Ammon's horn (tissue), 1 donor: ENCODE results near the gene NPC1L1.

Experiments
- DNase-seq: peaks from one replicate; pipeline ENCODE4 v3.0.0-alpha.2; 2016; ENCODE audit warnings: low spot score

NPC1L1 gene

DNA sequence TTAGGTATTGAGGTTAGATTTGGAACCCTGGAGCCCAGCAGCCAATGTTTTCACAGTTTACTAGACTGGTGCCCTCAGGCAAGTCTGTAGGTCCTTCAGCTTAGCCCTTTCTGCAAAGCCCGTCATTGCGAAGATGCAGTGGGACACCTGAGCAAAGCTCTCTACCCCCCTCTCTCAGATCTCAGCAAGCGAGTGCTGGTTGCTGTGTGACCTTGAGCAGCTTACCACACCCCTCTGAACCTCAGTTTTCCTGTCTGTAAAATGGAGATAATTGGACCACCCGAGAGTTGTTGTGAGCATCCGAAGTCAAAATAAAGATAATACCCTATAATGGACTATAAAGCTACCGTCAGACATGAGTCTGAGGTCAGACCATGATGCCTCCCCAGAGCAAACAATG lies 3.7 kb downstream of the NPC1L1 start:
- DNase-seq = no peak

DNA sequence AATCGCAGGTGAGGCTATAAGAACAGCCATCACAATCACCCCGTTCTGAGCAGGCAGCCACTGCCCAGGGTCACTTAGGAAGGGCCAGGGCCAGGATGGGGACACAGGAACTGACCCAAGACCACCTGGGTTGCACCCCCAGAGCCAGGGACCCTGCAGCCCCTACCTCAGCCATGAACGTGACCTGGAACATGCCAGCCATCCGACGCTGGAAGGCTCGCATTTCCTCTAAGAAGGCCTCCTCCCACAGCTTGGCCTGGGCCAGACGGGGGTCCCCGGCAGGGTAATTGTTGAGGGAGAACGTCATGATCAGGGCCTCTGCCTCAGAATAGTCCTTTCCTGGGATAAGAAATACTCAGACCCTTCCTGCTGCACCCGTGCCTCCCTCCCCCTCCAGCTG lies 5.0 kb downstream of the NPC1L1 start:
- no peak for DNase-seq

DNA sequence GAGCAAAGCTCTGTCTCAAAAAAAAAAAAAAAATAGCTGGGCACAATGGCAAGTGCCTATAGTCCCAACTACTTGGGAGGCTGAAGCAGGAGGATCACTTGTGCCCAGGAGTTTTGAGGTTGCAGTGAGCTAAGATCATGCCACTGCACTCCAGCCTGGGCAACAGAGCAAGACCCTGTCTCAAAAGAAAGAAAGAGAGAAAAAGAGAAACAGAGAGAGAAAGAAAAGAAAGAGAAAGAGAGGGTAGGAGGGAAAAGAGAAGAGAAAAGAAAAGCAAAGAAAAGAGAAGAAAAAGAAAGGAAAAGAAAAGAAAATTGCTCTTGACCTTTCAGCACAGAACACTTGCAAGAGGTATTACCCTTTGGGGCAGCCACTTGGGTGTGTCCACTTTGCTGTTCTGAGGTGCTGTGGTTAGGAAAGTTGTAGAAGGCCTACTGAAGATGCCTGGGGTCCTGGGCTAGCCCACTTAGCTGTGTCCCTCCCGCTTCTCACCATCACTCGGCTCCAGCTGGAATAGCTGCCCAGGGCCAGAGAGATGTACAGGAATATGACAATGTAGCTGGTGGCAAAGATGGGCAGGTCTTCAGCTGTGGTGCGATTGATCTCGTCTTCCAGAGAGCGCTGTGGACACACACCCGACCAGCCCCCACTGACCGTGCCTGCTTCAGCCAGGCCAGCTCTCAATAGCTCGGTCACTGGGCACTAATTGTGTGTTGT lies 5.6 kb downstream of the NPC1L1 start:
- DNase-seq = no peak

- DNase-seq = no peak
Observed at GRCh38 chr7:44534501-44534900, 6.6 kb downstream of the NPC1L1 start.

DNA sequence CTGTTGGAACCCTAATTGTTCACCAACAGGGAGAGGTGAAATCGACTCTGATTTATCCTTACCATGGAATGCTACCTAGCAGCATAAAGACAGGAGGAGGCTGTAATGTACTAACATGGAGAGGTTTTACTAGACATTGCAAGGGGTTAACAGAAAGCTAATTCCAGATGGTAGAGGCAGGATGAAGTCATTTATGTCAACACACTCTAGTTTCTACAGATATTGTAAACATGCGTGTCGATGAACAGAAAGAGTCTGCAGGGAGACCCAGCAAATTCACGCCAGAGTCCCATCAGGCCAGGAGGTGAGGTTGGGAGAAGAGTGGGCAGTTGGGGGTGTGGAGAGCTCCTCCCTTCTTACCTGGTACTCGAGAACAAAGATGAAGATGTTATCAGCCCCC lies 7.0 kb downstream of the NPC1L1 start:
- DNase-seq = no peak

DNA sequence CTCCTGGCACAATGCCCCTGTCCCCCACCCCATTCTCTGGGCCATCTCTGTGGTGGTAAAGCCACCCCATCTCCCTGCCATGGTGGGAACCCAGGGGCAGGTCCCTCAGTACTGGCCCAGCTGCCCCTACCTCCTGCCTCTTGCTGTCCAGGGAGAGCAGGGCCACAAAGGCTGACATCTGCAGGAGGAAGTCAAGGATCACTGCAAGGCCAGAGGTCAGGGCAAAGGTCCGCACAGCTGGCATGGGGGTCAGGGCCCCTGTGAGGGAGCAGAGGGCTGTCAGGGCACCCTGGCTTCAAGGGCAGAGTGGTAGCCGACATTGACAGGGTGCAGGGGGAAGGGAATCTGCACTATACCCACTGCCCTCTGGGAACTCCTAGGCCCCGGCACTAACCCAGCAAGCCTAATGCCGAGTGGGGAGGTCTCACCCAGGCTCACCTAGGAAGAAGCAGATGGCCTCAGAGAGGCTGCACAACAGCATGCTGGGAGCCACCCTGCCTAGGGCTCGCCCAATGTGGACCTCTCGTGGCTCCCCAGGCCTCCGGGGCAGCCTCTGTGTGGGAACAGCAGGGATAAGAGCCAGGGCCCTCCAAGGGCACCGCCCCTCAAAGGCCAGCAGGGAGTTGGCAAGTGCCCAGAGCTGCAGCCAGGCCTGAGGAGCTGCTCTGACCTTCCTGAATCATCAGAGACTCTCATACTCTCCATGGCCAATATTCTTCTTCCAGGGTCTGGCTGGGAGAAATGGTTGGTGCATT lies 7.7 kb downstream of the NPC1L1 start:
- DNase-seq = no peak

DNA sequence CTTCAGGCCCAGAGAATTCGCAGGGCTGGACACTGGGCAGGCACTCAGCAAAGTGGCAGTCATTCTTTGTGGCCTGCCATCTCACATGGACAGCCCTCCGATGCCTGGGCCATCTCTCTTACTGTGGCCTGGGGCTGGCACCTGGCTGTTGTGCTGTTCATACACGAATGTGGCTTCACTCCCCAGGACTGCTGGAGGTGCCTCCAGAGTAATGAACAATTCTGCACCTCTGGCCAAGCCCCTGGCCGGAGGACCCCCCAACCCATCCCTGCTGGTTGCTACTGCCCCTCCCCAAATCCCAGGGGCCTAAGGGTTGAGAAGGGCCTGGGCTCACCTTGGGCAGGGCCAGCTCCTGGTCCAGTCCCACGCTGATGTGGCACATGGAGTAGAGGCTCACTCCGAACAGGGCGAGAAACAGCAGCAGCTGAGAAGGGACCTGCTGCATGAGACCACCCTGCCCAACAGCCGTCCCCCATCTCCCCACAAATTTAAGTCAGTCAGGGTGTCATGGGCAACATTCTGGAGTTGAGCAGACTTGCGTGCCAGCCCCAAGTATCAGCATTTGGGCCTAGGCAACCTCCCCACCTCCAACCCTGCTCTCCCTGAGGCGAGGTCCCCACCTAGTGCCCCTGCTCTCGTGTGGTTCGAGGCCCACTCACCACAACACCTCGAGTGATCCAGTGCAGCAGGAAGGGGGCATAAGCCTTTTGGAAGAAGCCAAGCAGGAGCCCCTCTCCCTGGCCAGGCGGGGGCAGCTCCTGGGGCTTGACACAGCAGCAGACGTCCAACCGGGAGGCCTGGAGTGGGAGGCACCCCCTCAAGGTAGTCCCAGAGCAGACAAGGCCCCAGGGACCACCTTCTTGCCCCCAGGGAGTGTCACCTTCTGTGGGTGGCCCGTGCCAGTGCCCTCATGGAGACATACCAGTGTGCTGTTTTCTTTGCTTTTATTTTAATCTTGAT lies 9.4 kb downstream of the NPC1L1 start:
- no peak for DNase-seq

- DNase-seq = no peak
Observed at GRCh38 chr7:44530990-44531389, 10.1 kb downstream of the NPC1L1 start.

DNA sequence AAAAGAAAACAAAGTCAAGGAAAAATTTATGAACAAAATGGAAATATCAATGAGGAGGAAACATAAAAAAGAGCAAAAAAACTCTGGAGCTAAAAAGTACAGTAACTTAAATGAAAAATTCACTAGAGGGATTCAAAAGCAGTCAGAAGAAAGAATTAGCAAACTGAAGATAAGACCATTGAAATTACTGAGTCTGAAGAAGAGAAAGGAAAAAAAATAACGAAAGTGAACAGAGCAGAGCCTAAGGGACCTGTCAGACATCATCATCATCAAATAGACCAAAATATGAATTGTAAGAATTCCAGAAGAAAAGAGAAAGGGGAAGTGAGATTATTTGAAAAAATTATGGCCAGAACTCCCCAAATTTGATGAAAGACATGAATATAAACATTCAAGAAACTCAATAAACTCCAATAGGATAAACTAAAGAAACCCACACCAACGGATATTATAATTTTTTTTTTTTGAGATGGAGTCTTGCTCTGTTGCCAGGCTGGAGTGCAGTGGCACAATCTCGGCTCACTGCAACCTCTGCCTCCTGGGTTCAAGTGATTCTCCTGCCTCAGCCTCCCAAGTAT lies 16.2 kb downstream of the NPC1L1 start:
- no peak for DNase-seq

DNA sequence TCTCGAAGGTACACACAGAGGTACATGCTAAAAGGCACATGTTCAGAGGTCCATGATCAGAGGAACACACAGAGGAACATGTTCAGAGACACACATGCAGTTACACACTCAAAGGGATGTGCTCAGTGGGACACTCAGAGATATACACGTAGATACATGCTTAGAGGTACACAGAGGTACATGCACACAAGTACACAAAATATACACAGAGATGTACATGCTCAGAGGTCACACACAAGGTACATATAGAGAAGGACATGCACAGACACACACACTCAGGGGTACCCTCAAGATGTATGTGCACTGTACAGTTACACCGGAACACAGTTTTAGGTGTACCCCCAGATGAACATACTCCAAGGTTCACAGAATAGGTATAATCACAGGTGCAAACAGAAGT lies 18.8 kb downstream of the NPC1L1 start:
- no peak for DNase-seq

DNA sequence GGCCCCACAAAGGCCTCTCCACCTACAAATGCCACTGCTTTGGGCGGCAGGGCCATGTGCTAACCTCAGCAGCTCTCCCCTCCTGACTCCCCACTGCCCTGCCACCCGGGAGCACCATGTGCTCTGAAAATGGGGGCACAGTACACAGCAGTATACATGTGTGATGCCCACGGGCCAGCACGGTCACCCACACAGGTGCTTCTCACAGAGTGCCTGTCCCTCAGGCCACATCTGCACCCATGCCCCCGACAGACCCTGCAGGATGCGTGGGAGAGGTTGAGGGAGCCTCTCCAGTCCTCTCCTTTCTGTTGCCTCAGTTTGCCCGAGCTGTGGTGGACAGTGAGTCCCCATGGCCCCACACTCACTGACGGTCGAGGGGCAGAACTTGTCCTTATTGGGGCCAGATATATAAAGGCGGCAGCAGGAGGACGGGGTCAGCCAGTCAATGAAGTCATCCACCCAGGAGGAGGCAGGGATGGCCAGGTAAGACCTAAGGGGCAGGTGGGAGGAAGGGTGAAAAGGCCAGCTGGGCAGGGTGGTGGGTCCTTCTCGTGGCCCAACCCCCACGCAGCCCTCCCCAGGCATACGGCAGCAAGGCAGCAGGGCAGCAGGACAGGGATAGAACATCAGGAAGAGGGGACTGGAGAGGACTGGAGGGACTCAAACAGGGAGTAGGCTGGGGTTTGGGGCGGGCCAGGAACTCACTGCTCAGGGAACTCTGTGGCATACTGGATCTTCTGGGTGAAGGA lies 19.6 kb downstream of the NPC1L1 start:
- no peak for DNase-seq

DNA sequence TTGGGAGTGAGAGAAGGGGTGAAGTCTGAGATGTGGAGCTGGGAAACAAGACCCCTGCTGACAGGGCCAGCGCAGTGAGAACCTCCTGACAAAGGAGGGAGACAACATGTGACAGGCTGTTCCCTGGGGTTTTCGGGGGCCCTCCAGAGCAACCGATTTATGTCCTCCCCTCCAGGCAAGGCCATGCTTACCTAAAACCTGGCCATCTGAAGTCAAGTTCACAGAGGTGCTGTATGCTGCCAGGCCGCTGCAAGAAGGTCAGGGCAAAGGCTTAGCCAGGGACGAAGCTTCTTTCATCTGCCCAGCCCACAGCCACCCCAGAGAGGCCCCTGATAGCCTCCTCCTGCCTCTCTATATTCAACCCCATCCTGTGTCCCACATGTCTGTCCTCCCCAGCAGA lies 20.6 kb downstream of the NPC1L1 start:
- no peak for DNase-seq

DNA sequence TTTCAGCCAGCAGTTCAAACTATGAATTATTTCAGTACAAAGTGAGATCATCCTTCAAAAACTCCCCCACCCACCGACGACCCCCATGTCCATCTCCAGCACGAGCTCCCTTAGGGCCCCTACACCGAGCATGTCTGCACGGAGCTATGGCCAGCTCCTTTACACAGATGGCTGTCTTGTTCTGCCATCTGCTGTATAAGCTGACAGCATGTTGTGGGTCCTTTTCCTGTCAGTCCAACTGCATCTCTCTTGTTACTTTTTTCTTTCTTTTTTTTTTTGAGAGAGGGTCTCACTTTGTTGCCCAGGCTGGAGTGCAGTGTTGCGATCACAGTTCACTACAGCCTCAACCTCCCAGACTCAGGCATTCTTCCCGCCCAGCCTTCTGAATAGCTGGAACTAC lies 21.6 kb downstream of the NPC1L1 start:
- DNase-seq = no peak

DNA sequence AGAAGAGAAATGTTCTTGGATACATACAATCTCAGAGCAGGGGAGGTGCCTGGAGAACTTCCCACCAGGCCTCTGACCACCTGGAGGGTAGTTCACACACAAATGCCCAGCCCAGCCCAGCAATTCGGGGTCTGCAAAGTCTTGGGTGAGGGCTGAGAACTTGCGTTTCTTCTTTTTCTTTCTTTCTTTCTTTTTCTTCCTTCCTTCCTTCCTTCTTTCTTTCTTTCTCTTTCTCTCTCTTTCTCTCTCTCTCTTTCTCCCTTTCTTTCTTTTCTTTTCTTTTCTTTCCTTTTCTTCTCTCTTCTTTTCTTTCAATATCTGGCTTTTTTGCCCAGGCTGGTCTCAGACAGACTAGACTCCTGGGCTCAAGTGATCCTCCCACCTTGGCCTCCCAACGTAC lies 22.4 kb downstream of the NPC1L1 start:
- no peak for DNase-seq

- no peak for DNase-seq
Observed at GRCh38 chr7:44517175-44517574, 24.0 kb downstream of the NPC1L1 start.

GRCh38 chr7:44515590-44516268 lies 25.4 kb downstream of the NPC1L1 start:
- no peak for DNase-seq

DNA sequence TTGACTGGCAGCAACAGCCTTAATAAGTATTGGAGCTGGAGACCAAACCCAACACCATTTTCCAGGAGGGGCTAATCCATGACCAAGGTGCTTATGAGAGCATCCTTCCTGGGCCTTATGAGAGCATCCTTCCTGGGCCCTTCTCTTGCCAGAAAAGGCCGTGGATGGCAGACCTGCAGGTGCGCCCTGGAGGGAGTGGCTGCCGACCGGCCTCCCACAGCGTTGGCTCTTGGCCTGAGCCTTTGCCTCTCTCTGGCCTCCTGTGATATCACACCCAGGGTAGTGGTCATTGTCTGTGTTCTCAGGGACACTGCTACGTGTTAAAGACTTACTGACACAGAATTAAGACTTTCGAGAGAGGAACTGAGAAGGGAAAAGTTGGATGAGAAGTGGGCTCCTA lies 28.4 kb downstream of the NPC1L1 start:
- no peak for DNase-seq

GRCh38 chr7:44511863-44512468 lies 29.2 kb downstream of the NPC1L1 start:
- no peak for DNase-seq

GRCh38 chr7:44511236-44511635 lies 29.9 kb downstream of the NPC1L1 start:
- DNase-seq = no peak

DNA sequence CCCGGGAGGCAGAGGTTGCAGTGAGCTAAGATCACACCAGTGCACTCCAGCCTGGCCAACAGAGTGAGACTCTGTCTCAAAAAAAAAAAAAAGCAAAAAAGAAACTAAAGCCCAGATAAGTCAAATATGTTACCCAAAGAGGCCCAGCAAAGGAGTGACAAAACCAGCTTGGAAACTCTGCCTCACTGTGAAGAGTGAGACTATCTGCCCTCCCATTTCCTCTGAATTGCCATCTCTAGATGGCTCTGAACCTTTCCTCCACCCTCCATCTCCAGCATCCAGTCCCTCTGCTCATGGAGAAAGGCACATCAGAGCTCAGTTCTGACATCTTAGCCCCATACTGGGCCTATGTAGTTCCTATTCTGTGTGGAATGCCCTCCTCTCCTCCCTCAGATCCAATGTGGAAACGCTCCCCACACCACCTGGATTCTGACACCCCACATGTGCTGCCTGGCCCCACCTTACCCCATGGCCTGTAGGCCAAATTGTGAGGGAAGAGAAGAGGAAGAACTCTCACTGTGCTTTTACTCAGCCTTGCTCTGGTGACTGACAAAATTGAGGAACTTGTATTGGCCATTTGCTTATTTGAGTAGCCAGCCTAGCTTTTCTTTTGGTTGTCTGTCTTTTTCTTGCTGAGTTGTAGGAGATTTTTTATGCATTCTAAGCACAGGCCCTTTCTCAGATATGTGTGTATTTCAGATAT lies 32.7 kb downstream of the NPC1L1 start:
- no peak for DNase-seq
